Motor neuron (in vitro differentiated cells): ENCODE data around the gene CASR. TPM values are rescaled to one million over a fixed set of nuclear protein-coding genes. Genes with fewer than 3 reads are reported as not detected.
A peak's percentile ranks its signal among the peaks of the same experiment; 100 is the strongest.
"Not testable (repeated sequence)": the region's sequence is repeated elsewhere in the genome, so short reads cannot be mapped to it uniquely, and the experiment has no call there.

Source experiments
- ATAC-seq, 8 experiments: fragments of 200-7000 bp; cut with Tn5 transposase; replicated peaks in 6 of 8; 2 replicates each; pipeline ENCODE4 v1.8.0; 2021; ENCODE audit warnings: mild to moderate bottlenecking in 8 of 8, moderate library complexity in 8 of 8
- H3K27ac ChIP-seq, 2 donors: fragments of 250-450 bp; sonication (Bioruptor Pico); 2 replicates each; pipeline ENCODE4 v1.9.0; 2021; ENCODE audit warnings: antibody characterized with exemption in 2 of 2, mild to moderate bottlenecking in 2 of 2, moderate library complexity in 1 of 2
- H3K4me1 ChIP-seq, 2 donors: fragments of 250-450 bp; sonication (Bioruptor Pico); replicated peaks in 1 of 2; 2 replicates each; pipeline ENCODE4 v1.6.1; 2021; ENCODE audit warnings: antibody characterized with exemption in 2 of 2, mild to moderate bottlenecking in 2 of 2, moderate library complexity in 1 of 2
- H3K4me3 ChIP-seq, 5 donors: fragments of 250-450 bp; sonication (Bioruptor Pico); 2 replicates each; pipeline ENCODE4 v1.9.0; 2021; ENCODE audit warnings: antibody characterized with exemption in 5 of 5, mild to moderate bottlenecking in 5 of 5, moderate library complexity in 4 of 5
- WGBS, 10 experiments: fragments of 450-650 bp; shearing (Covaris generic); methylation state at CpG; one replicate each; pipeline ENCODE4 v1.0.0; 2022; 5-methylcytosine and 5-hydroxymethylcytosine counted together
- in situ Hi-C, 9 experiments: fragments of 400-800 bp; cut with MboI; loops; one replicate each; pipeline ENCODE4 v1.15.0; 2021; ENCODE audit warnings: low sequenced_read_pairs in 9 of 9, low pct_unique_long_range_greater_than_20kb in 2 of 9; ENCODE audit not compliant: unreplicated experiment in 9 of 9
- total RNA-seq, 8 experiments: library from RNA; unstranded; fragments of 300-600 nt; gene quantifications; 2 replicates each; pipeline versions ENCODE4 v1.2.3 to v1.2.4, GENCODE V29; 2022

CASR gene
- total RNA-seq, 8 experiments from 2014 or later = 0.07 to 1.1 (median 0.22) TPM; not detected in 1

DNA sequence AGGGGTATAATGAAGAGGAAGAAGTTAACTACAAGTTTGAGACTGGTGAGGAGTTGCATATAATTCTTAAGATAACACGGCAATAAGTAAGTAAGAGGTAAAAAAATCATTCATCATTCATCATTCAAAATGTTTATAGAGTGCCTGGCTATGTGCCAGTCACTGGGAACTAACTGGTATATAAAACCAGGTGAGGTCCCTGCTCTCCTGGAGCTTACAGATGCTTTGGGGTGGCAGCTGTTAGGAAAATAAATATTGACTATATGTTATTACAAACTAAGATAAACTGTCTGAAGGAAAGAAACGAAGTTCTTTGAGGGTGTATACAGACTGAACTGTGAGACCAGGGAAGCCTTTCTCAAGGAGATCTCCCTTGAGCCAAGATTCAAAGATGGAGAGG, 2.9 kb downstream of the CASR start:
- 0 to 83% (median 61%) methylated on average over 1 to 2 of the region's 2 CpGs for WGBS, 10 experiments
- Histone ChIP-seq H3K4me3 (no peak overlapping the region), H3K4me1 (no peaks in the 10 kb centered on the region), H3K27ac (no peak overlapping the region)
- no peak for ATAC-seq
- in situ Hi-C loops = no loop called here

DNA sequence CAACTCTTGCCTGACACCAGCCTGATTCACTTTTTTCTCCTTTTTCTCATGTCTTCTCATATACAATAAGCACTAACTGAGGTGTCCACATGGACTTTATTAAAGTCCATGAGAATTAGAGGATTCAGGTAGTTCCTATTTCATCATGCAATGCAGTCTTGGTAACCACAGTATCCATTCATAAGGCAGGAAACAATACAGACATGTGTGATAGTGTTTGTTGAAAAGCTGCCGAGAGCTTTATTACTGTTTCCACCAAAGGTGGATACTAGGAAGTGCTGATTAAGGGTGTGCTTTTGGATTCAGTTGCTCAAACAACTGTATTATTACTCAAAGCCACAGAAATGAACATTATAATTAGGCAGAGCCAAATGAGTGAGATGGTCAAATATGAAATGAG, 5.3 kb downstream of the CASR start:
- no peak overlapping the region for H3K4me3 ChIP-seq
- WGBS, 10 experiments = 50 to 100% (median 80%) methylated on average over 1 of the region's 1 CpG; no CpG with 5 or more reads in 6 of the 10 experiments
- no peaks in the 10 kb centered on the region for H3K4me1 ChIP-seq
- no peak for ATAC-seq
- no peak overlapping the region for H3K27ac ChIP-seq
- in situ Hi-C loops = no loop called here

DNA sequence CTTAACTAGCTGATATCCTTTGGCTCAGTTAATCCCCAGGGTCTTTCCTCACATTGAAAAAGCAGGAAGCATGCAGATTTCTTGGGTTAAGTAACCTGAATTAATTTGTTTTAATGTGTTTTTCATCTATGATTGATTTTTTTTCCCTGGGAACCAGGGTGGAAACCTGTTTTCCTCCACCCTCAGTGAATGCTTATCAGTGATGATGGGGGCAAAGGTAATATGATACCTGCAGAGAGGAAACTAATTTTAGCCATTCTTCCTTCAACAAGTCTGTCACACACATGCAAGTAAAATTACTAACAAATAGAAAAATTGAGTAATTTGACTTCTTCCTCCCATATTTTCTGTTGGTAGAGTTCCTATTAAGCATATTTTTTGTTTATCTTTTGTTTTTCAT, 5.9 kb downstream of the CASR start:
- Histone ChIP-seq H3K27ac (no peak overlapping the region), H3K4me3 (no peak overlapping the region), H3K4me1 (no peaks in the 10 kb centered on the region)
- no peak for ATAC-seq
- in situ Hi-C loops = no loop called here

DNA sequence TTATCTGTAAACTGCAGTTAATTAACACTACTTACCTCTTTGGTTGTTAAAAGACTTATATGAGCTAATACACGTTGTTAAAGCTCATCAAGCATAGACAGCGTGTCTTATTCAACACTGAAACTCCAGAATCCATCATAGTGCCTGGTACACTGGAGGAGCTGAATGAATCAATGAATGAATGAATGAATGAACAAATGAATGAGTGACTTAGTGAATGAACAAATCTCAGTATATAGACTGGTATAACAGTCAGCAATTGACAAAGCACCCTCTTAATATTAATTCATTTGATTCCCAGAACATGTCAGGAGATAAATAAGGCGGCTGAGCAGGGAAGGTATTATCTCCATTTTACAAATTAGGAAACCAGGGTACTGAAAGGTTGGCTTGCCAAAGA, 7.1 kb downstream of the CASR start:
- Histone ChIP-seq H3K4me3 (no peak overlapping the region), H3K27ac (no peak overlapping the region), H3K4me1 (no peaks in the 10 kb centered on the region)
- in situ Hi-C loops = no loop called here
- ATAC-seq = no peak
- 0 to 100% (median 60%) methylated on average over 1 to 3 of the region's 3 CpGs; no CpG with 5 or more reads in 1 of the 10 experiments for WGBS, 10 experiments

DNA sequence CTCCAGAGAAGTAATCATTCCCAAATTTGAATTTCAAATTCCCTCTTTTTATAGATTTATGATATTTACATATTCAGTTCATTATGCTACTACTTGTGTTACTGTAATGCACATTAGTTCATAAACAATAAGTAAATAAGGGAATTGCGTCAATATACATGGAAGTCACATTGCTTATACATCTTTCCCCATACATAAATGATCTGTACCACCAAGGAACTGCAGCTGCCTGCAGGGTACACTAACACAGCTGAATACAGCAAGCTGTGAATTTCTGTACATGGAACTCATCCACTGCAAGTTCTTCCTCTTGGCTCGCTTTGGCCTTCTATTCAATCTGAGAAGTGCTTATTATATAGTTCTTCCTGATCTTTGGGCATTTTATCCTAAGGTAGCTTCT, 15.5 kb downstream of the CASR start:
- in situ Hi-C loops = no loop called here
- Histone ChIP-seq H3K4me1 (no peaks in the 10 kb centered on the region), H3K4me3 (no peak overlapping the region), H3K27ac (no peak overlapping the region)
- WGBS, 10 experiments = 0 to 100% (median 77%) methylated on average over 1 to 2 of the region's 2 CpGs; no CpG with 5 or more reads in 1 of the 10 experiments
- ATAC-seq = peak in 2 of 8 experiments; percentile 16 to 99

DNA sequence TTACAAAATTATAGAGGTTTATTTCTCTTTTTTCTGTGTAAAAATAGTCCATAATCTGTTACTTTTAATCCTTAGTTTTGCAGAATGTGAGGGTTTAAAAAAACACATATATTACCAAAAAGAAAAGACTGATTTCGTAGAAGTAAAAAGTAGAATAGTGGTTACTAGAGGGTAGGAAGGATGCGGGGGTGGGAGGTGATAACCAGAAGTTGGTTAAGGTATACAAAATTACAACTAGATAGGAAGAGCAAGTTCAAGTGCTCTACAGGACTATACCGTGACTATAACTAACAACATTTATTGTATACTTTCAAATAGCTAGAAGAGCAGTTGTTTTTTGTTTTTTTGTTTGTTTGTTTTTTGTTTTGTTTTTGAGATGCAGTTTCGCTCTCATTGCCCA, 16.1 kb downstream of the CASR start:
- Histone ChIP-seq H3K27ac (no peak overlapping the region), H3K4me3 (no peak overlapping the region), H3K4me1 (no peaks in the 10 kb centered on the region)
- WGBS, 10 experiments = 34 to 100% (median 85%) methylated on average over 1 to 4 of the region's 4 CpGs
- in situ Hi-C loops = no loop called here
- ATAC-seq = no peak

DNA sequence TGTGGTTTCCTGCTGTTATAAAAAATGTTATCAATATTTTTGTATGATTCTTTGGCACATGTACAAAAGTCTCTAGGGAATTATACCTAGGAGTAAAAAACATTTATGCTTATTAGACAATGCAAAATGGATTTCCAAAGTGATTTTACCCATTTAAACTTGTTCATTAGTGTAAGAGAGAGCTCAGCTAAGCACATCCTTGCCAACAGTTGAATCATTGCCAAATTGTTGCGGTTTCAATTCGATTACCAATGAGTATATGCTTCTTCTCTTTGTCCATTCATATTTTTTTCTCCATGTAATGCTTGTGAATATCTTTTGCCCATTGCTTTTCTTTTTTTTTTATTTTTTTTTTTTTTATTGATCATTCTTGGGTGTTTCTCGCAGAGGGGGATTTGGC, 17.2 kb downstream of the CASR start:
- in situ Hi-C loops = no loop called here
- no peaks in the 10 kb centered on the region for H3K4me1 ChIP-seq
- ATAC-seq = no peak
- no peak overlapping the region for H3K27ac ChIP-seq
- WGBS, 10 experiments = 4 to 89% (median 59%) methylated on average over 2 to 3 of the region's 3 CpGs; no CpG with 5 or more reads in 2 of the 10 experiments
- no peak overlapping the region for H3K4me3 ChIP-seq

DNA sequence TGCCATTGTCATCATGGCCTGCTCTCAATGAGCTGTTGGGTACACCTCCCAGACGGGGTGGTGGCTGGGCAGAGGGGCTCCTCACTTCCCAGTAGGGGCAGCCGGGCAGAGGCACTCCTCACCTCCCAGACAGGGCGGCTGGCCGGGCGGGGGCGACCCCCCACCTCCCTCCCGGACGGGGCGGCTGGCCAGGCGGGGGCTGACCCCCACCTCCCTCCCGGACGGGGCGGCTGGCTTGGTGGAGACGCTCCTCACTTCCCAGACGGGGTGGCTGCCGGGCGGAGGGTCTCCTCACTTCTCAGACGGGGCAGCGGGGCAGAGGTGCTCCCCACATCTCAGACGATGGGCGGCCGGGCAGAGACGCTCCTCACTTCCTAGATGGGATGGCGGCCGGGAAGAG, 18.0 kb downstream of the CASR start:
- H3K4me1 ChIP-seq, H3K27ac ChIP-seq, ATAC-seq, in situ Hi-C loops, H3K4me3 ChIP-seq: not testable (repeated sequence)
- WGBS, 10 experiments = no CpG with 5 or more reads among the region's 25 CpGs

DNA sequence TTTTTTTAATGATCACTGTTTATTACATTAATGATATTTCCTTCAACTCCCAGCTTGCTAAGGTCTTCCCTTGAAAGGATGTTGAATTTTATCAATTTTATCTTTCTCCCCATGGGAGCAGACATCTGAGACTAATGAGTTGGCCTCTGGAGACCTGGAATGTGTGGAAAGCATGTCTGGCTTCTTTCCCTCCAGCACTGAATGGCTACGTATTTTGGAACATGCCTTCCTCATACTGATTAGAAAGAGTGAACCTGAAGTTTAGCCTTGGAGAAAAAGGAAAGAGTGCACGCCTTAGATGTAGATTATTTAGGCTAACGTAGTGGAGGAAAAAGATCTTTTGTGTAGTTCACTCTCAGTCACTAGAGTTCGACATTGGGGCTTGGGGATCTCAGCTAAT, 25.1 kb downstream of the CASR start:
- Histone ChIP-seq H3K4me1 (no peaks in the 10 kb centered on the region), H3K27ac (no peak overlapping the region), H3K4me3 (no peak overlapping the region)
- 0 to 96% (median 57%) methylated on average over 2 to 4 of the region's 4 CpGs; no CpG with 5 or more reads in 3 of the 10 experiments for WGBS, 10 experiments
- in situ Hi-C loops = no loop called here
- no peak for ATAC-seq

DNA sequence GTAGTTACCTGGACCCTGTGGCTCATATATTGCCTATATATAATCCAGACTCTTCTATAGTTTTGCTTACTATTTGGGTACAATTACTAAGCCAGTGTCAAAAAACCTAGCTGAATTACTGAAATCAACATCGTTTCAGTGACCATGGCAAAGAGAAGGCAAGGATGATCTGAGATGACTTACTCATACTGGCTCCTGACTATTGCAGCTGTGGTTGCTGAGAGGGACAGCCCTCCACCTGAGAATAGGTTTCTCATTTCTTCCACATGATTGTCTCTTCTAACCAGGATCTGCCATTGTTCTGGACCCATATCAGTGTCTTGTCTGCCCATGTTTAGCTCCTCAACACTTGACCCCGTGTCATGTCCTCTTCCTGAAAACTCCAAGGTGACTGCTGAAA, 30.2 kb downstream of the CASR start:
- Histone ChIP-seq H3K27ac (no peak overlapping the region), H3K4me3 (no peak overlapping the region), H3K4me1 (peaks cover 0 to 7% of the 10 kb centered on the region in 2 donors)
- 0 to 71% (median 22%) methylated on average over 1 to 2 of the region's 2 CpGs; no CpG with 5 or more reads in 2 of the 10 experiments for WGBS, 10 experiments
- ATAC-seq = no peak
- in situ Hi-C loops = no loop called here

DNA sequence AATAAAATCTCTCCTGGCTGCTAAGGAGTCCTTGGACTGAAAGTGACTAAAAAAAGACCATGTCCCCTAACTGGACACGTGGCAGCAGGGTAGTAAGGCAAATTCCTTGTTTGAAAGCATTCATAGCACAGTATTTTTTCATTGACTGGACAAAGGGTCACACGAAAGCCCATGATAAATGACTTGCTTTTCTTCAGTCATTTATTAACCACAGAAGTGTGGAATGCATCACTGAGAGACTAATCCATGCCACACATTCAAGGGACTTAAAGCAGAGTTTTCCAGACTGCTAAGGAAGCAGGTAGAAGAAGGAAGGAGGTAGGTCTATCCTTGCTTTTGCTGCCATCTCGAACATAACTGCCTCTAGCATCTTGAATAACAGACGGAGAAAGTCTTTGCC, 31.2 kb downstream of the CASR start:
- H3K27ac ChIP-seq = no peak overlapping the region

DNA sequence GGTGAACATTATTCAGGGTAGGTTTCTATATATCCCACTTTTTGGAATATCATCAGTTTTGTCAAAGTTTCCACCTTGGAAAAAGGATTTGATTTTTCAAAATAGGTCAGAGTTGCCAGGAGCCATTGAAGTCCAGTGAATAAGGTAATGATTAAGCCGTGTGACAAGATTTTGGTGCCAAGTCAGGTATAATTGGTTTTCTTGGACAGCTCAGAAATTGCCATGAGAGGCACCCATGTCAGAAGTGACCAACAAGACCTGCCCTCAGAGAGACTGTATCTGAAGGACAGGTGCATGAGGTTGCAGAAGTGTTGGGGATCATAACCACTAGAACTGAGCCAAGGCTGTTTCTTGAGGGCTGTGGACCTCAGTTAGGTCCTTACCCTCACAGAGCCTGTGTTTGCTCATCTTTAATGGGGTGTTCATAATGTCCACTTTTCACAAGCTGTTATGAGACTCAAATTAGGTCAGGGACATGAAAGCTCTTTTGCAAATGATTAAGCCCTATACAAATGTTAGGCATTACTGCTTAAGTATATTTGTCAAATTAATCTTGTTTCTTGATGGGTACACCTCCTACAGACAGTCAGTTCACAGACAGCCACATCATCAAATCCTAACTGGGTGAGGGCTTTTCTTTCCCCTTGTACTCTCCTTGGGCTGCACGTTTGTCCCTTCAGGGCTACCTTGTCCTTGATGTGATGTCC, 32.3 kb downstream of the CASR start:
- 0 to 80% (median 60%) methylated on average over 1 to 2 of the region's 2 CpGs; no CpG with 5 or more reads in 1 of the 10 experiments for WGBS, 10 experiments
- H3K4me3 ChIP-seq = no peak overlapping the region
- H3K27ac ChIP-seq = no peak overlapping the region
- ATAC-seq = no peak
- peaks cover 0 to 7% of the 10 kb centered on the region in 2 donors for H3K4me1 ChIP-seq
- in situ Hi-C loops = no loop called here

More for the DNA sequence above, 31.2 kb downstream of the CASR start:
- no peak overlapping the region for H3K4me3 ChIP-seq
- ATAC-seq = no peak
- WGBS, 10 experiments = 0 to 40% (median 8%) methylated on average over 1 to 4 of the region's 4 CpGs; no CpG with 5 or more reads in 3 of the 10 experiments
- in situ Hi-C loops = no loop called here
- H3K4me1 ChIP-seq = peaks cover 0 to 7% of the 10 kb centered on the region in 2 donors

DNA sequence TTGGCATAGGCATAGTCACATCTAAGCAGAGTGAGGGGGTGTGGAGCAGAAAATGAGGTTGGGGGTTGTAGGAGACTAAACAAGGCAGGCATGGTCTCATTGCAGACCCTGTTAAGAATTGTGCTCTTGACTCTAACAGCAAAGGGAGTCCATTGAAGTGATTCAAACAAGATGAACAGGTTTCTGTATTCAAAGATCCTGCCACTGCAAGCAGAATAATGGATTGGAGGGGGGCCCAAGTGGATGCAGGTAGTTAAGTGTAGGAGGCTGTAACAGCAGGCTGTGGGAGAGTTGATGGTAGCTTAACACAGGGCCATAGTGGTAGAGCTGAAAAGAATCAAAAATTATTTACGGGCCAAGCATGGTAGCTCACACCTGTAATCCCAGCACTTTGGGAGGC, 34.4 kb downstream of the CASR start:
- no peak for ATAC-seq
- in situ Hi-C loops = no loop called here
- 40 to 100% (median 100%) methylated on average over 1 of the region's 1 CpG; no CpG with 5 or more reads in 5 of the 10 experiments for whole genome bisulfite sequencing, 10 experiments
- Histone ChIP-seq H3K4me1 (peaks cover 0 to 7% of the 10 kb centered on the region in 2 donors), H3K4me3 (no peak overlapping the region), H3K27ac (no peak overlapping the region)

DNA sequence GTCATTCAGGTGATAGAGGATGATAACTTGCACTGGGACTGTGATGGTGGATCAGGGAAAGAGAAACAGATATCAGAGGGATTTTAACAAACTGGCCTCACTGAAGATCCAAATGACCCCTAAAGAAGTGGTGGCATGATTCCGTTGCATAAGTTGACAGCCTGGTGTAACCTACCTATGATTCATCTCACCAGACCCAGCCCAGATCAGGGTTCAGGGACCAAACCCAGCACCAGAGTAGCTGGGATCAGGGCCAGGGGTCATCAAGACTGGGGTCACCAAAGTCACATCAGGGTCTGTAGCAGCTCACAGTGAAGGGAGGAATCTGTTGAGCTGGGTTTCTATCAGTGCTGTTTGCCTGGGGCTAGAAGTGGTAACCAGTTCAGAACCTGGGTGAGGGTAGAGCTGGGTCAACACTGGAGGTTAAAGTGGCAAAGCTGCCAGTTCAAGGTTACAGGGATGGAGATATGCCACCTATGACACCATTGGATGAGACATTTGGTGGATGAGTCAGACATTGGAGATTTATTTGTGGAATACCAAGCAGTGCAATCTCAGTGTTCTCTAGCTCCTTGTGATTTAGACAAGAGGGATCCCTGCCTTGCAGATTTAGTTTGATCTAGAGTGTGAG, 35.9 kb downstream of the CASR start:
- H3K27ac ChIP-seq = no peak overlapping the region
- ATAC-seq = no peak
- peaks cover 0 to 7% of the 10 kb centered on the region in 2 donors for H3K4me1 ChIP-seq
- in situ Hi-C loops = no loop called here
- 14 to 100% (median 86%) methylated on average over 1 of the region's 1 CpG; no CpG with 5 or more reads in 4 of the 10 experiments for WGBS, 10 experiments
- H3K4me3 ChIP-seq = no peak overlapping the region
